Body of pancreas (tissue), 4 donors: ENCODE measurements around the gene NFRKB.

Experiments used
- POLR2A ChIP-seq, 3 donors: fragments of 450-650 bp; IDR thresholded peaks; one replicate each; pipeline ENCODE4 v1.6.1; 2016; ENCODE audit warnings: antibody characterized with exemption in 3 of 3, mild to moderate bottlenecking in 2 of 3
- TF ChIP-seq, protein P1 (sequence below), 7 experiments: fragments of 450-650 bp in 4 of 7; fragments of 200-600 bp in 3 of 7; sonication (generic) in 3 of 7; IDR thresholded peaks; one replicate each; pipeline ENCODE4 v1.5.1; 2016 to 2019; ENCODE audit warnings: antibody characterized with exemption in 7 of 7

DNA sequence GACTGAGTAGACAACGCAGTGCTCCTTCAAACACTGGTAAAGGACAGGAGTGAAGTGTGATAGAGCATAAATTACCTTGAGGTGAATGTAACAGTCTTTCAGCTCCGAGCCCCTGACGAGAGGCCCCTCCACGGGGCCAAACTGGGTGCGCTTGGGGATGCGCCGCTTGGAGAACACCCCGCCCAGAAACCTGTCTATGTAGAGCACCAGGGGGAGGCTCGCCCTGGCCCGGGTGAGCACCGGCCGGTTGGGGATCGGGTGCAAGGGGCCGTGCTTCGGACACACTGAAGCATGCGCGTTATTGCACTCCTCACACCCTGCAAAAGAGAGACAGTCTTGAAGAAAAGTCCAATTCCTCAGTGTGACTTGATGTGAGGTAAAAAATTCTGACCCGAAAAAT lies 49.3 kb upstream of the NFRKB start:
- TF ChIP-seq, protein P1, sequence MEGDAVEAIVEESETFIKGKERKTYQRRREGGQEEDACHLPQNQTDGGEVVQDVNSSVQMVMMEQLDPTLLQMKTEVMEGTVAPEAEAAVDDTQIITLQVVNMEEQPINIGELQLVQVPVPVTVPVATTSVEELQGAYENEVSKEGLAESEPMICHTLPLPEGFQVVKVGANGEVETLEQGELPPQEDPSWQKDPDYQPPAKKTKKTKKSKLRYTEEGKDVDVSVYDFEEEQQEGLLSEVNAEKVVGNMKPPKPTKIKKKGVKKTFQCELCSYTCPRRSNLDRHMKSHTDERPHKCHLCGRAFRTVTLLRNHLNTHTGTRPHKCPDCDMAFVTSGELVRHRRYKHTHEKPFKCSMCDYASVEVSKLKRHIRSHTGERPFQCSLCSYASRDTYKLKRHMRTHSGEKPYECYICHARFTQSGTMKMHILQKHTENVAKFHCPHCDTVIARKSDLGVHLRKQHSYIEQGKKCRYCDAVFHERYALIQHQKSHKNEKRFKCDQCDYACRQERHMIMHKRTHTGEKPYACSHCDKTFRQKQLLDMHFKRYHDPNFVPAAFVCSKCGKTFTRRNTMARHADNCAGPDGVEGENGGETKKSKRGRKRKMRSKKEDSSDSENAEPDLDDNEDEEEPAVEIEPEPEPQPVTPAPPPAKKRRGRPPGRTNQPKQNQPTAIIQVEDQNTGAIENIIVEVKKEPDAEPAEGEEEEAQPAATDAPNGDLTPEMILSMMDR (IDR thresholded peaks at IDR 0.05), result no peak
- no peak for TF ChIP-seq POLR2A (IDR thresholded peaks at IDR 0.05)
